H9 (cell line): ENCODE data around the gene TANGO6. TPM values are rescaled to one million over a fixed set of nuclear protein-coding genes. Genes with fewer than 3 reads are reported as not detected.

Experiments
- DNase-seq: peaks from one replicate; pipeline ENCODE4 v3.0.0-alpha.2; 2017
- H2AFZ ChIP-seq: one replicate; pipeline ENCODE4 v1.6.1; 2013; ENCODE audit warnings: mild to moderate bottlenecking, low read length, control low read depth, moderate library complexity
- H2AK5ac ChIP-seq: 2 replicates; pipeline ENCODE4 v1.6.1; 2013; ENCODE audit warnings: low read length, control low read depth, mixed read lengths; ENCODE audit not compliant: insufficient read length
- H2BK120ac ChIP-seq: one replicate; pipeline ENCODE4 v1.6.1; 2013; ENCODE audit warnings: low read depth, mild to moderate bottlenecking, low read length, control low read depth, inconsistent platforms; ENCODE audit not compliant: poor library complexity, severe bottlenecking
- H2BK12ac ChIP-seq: 2 replicates; pipeline ENCODE4 v1.6.1; 2013; ENCODE audit warnings: low read length, control low read depth, mixed read lengths, low read depth; ENCODE audit not compliant: insufficient read length
- H2BK15ac ChIP-seq: 2 replicates; pipeline ENCODE4 v1.6.1; 2013; ENCODE audit warnings: low read depth, low read length, control low read depth
- H2BK20ac ChIP-seq: one replicate; pipeline ENCODE4 v1.6.1; 2013; ENCODE audit warnings: low read depth, mild to moderate bottlenecking, low read length, control low read depth, inconsistent platforms; ENCODE audit not compliant: poor library complexity, severe bottlenecking
- H2BK5ac ChIP-seq: 2 replicates; pipeline ENCODE4 v1.6.1; 2013; ENCODE audit warnings: low read length, control low read depth, mixed read lengths; ENCODE audit not compliant: insufficient read length
- H3K14ac ChIP-seq: 2 replicates; pipeline ENCODE4 v1.6.1; 2013; ENCODE audit warnings: low read length, control low read depth; ENCODE audit not compliant: insufficient read depth
- H3K18ac ChIP-seq: 2 replicates; pipeline ENCODE4 v1.6.1; 2013; ENCODE audit warnings: low read depth, mild to moderate bottlenecking, mixed read lengths, low read length, control low read depth; ENCODE audit not compliant: insufficient read length
- H3K23ac ChIP-seq: 2 replicates; pipeline ENCODE4 v1.6.1; 2013; ENCODE audit warnings: low read length, control low read depth, mixed read lengths, low read depth; ENCODE audit not compliant: insufficient read length
- H3K23me2 ChIP-seq: 2 replicates; pipeline ENCODE4 v1.6.1; 2013; ENCODE audit warnings: low read depth, mild to moderate bottlenecking, mixed read lengths, low read length, control low read depth; ENCODE audit not compliant: insufficient read length, poor library complexity, severe bottlenecking
- H3K27ac ChIP-seq: 2 replicates; pipeline ENCODE4 v1.5.1; 2013; ENCODE audit warnings: low read length, control low read depth, mixed read lengths, low read depth; ENCODE audit not compliant: insufficient read length
- H3K27me3 ChIP-seq: 2 replicates; pipeline ENCODE4 v1.6.1; 2013; ENCODE audit warnings: low read length, control low read depth, inconsistent platforms; ENCODE audit not compliant: insufficient read depth
- H3K4ac ChIP-seq: 2 replicates; pipeline ENCODE4 v1.6.1; 2013; ENCODE audit warnings: low read depth, mild to moderate bottlenecking, control low read depth, inconsistent platforms, low read length, moderate library complexity
- H3K4me1 ChIP-seq: 2 replicates; pipeline ENCODE4 v1.6.1; 2013; ENCODE audit warnings: low read length, control low read depth, inconsistent platforms; ENCODE audit not compliant: insufficient read depth
- H3K4me2 ChIP-seq: 2 replicates; pipeline ENCODE4 v1.6.1; 2013; ENCODE audit warnings: low read length, control low read depth, mixed read lengths; ENCODE audit not compliant: insufficient read length, insufficient read depth
- H3K56ac ChIP-seq: 2 replicates; pipeline ENCODE4 v1.6.1; 2013; ENCODE audit warnings: low read depth, mild to moderate bottlenecking, mixed read lengths, low read length, control low read depth; ENCODE audit not compliant: insufficient read length
- H3K79me1 ChIP-seq: 2 replicates; pipeline ENCODE4 v1.6.1; 2013; ENCODE audit warnings: low read depth, mild to moderate bottlenecking, moderate library complexity, low read length, control low read depth, inconsistent platforms; ENCODE audit not compliant: insufficient read depth, poor library complexity, severe bottlenecking
- H3K79me2 ChIP-seq: 2 replicates; pipeline ENCODE4 v1.6.1; 2013; ENCODE audit warnings: low read length, control low read depth, inconsistent platforms; ENCODE audit not compliant: insufficient read depth
- H3K9ac ChIP-seq: 2 replicates; pipeline ENCODE4 v1.6.1; 2013; ENCODE audit warnings: low read length, control low read depth, mixed read lengths; ENCODE audit not compliant: insufficient read length; ENCODE audit errors: extremely low read depth
- H3K9me3 ChIP-seq: one replicate; pipeline ENCODE4 v1.6.1; 2013; ENCODE audit warnings: low read depth, low read length, inconsistent platforms; ENCODE audit not compliant: control insufficient read depth
- H3T11ph ChIP-seq: one replicate; pipeline ENCODE4 v1.6.1; 2013; ENCODE audit warnings: mild to moderate bottlenecking, low read length, control low read depth, inconsistent platforms
- H4K20me1 ChIP-seq: one replicate; pipeline ENCODE4 v1.6.1; 2013; ENCODE audit not compliant: control insufficient read depth, insufficient read length, insufficient read depth
- H4K5ac ChIP-seq: 2 replicates; pipeline ENCODE4 v1.6.1; 2013; ENCODE audit warnings: low read depth, mild to moderate bottlenecking, mixed read lengths, low read length, control low read depth; ENCODE audit not compliant: insufficient read length
- H4K8ac ChIP-seq: replicated peaks from 2 replicates; pipeline ENCODE4 v1.6.1; 2013; ENCODE audit warnings: low read length, control low read depth, mixed read lengths, low read depth; ENCODE audit not compliant: insufficient read length
- H4K91ac ChIP-seq: 2 replicates; pipeline ENCODE4 v1.6.1; 2013; ENCODE audit warnings: low read depth, mild to moderate bottlenecking, moderate library complexity, mixed read lengths, low read length, control low read depth; ENCODE audit not compliant: insufficient read length
- H3K27ac Mint-ChIP-seq, 3 experiments: 2 replicates in 2 of 3; 3 replicates in 1 of 3; pipeline ENCODE4 v1.8.0; 2020 to 2021; ENCODE audit warnings: mixed read lengths in 3 of 3, mild to moderate bottlenecking in 1 of 3, moderate library complexity in 1 of 3
- H3K27me3 Mint-ChIP-seq: 2 replicates; pipeline ENCODE4 v1.8.0; 2021; ENCODE audit warnings: low read depth, mild to moderate bottlenecking, moderate library complexity, mixed read lengths
- H3K36me3 Mint-ChIP-seq, 3 experiments: 2 replicates in 2 of 3; 3 replicates in 1 of 3; pipeline ENCODE4 v1.8.0; 2020 to 2021; ENCODE audit warnings: low read depth in 3 of 3, mixed read lengths in 3 of 3; ENCODE audit not compliant: insufficient read depth in 1 of 3
- H3K4me1 Mint-ChIP-seq, 2 experiments: 2 replicates each; pipeline ENCODE4 v1.8.0; 2020; ENCODE audit warnings: mixed read lengths in 2 of 2
- H3K4me3 Mint-ChIP-seq, 2 experiments: 2 replicates in 1 of 2; 3 replicates in 1 of 2; pipeline ENCODE4 v1.8.0; 2020 to 2021; ENCODE audit warnings: mild to moderate bottlenecking in 2 of 2, mixed read lengths in 2 of 2, moderate library complexity in 1 of 2
- H3K9me3 Mint-ChIP-seq, 2 experiments: 2 replicates in 1 of 2; 3 replicates in 1 of 2; pipeline ENCODE4 v1.8.0; 2020; ENCODE audit warnings: mild to moderate bottlenecking in 2 of 2, mixed read lengths in 2 of 2, moderate library complexity in 1 of 2
- WGBS: extraction: QIAGEN DNeasy Blood & Tissue Kit; methylation state at CpG from one replicate; pipeline ENCODE4 v1.1.7; 2013; ENCODE audit warnings: missing lambda C conversion rate, low lambda C conversion rate, mixed read lengths; ENCODE audit not compliant: insufficient read length; ENCODE audit errors: extremely low coverage; 5-methylcytosine and 5-hydroxymethylcytosine counted together
- total RNA-seq: library from RNA; stranded (reverse); gene quantifications from 2 replicates; pipeline ENCODE4 v1.2.1, GENCODE V29; 2021
- TF ChIP-seq, protein P1 (sequence below): fragments of 200-600 bp; sonication (generic); conservative IDR thresholded peaks from 3 replicates; pipeline ENCODE4 v1.8.0; 2021; ENCODE audit warnings: antibody characterized with exemption, mild to moderate bottlenecking

The TANGO6 gene
- total RNA-seq, 1 experiment from 2014 or later, result 12.0 TPM

DNA sequence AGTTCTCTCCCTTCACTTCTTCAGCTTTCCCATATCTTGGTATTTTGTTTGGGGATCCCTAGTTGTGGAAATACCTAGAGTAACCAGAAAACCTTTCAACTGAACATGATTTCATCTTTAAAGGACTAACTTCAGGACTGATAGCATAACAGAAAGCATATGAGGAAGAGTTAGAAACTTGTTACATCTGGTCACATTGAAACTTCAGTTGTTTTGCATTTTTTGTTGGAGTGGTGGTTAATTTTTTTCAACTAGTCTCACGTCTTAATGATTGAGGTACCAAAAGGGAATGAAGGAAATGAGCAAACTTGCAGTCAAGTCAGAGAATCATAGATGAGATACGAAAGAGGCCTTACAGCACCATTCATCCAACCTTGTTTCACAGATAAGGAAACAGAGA, 49.6 kb downstream of the TANGO6 start:
- Histone ChIP-seq H2AFZ (no peak overlapping the region), H3T11ph (no peak overlapping the region), H3K18ac (no peak overlapping the region), H3K4ac (no peak overlapping the region), H2AK5ac (no peak overlapping the region), H3K14ac (no peak overlapping the region), H4K5ac (no peak overlapping the region), H2BK20ac (no peak overlapping the region), H2BK120ac (no peak overlapping the region), H4K20me1 (no peaks in the 10 kb centered on the region), H3K4me1 (no peaks in the 10 kb centered on the region), H3K56ac (no peak overlapping the region), H4K91ac (no peak overlapping the region), H3K9ac (no peak overlapping the region), H2BK15ac (no peak overlapping the region), H3K27me3 (no peaks in the 10 kb centered on the region), H3K27ac (no peak overlapping the region), H4K8ac (no peak overlapping the region), H3K23ac (no peak overlapping the region), H3K23me2 (no peaks in the 10 kb centered on the region), H2BK12ac (no peak overlapping the region), H2BK5ac (no peak overlapping the region), H3K9me3 (no peaks in the 10 kb centered on the region), H3K79me1 (no peaks in the 10 kb centered on the region), H3K79me2 (no peaks in the 10 kb centered on the region), H3K4me2 (no peak overlapping the region)
- TF ChIP-seq, protein P1, sequence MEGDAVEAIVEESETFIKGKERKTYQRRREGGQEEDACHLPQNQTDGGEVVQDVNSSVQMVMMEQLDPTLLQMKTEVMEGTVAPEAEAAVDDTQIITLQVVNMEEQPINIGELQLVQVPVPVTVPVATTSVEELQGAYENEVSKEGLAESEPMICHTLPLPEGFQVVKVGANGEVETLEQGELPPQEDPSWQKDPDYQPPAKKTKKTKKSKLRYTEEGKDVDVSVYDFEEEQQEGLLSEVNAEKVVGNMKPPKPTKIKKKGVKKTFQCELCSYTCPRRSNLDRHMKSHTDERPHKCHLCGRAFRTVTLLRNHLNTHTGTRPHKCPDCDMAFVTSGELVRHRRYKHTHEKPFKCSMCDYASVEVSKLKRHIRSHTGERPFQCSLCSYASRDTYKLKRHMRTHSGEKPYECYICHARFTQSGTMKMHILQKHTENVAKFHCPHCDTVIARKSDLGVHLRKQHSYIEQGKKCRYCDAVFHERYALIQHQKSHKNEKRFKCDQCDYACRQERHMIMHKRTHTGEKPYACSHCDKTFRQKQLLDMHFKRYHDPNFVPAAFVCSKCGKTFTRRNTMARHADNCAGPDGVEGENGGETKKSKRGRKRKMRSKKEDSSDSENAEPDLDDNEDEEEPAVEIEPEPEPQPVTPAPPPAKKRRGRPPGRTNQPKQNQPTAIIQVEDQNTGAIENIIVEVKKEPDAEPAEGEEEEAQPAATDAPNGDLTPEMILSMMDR, result no peak
- H3K4me3 Mint-ChIP-seq, result no peak overlapping the region
- H3K27ac Mint-ChIP-seq, result no peak overlapping the region
- DNase-seq, result no peak
- no peaks in the 10 kb centered on the region for H3K4me1 Mint-ChIP-seq
- H3K27me3 Mint-ChIP-seq, result no peaks in the 10 kb centered on the region
- WGBS, result no CpG with 5 or more reads among the region's 2 CpGs
- no peaks in the 10 kb centered on the region for H3K9me3 Mint-ChIP-seq
- no peaks in the 10 kb centered on the region; a peak in 1 of 7 replicates for H3K36me3 Mint-ChIP-seq
